M059J (cell line): ENCODE results near the gene ZGRF1. TPM values are rescaled to one million over a fixed set of nuclear protein-coding genes. Genes with fewer than 3 reads are reported as not detected.
"Not testable (repeated sequence)": the region's sequence is repeated elsewhere in the genome, so short reads cannot be mapped to it uniquely, and the experiment has no call there.

ENCODE experiments used
- DNase-seq: peaks from one replicate; pipeline ENCODE4 v3.0.0-alpha.2; 2012; ENCODE audit warnings: low read depth
- total RNA-seq: library from RNA; depleted of rRNA; stranded (reverse); fragments of >200 nt; shearing (Covaris generic); gene quantifications from 2 replicates; pipeline ENCODE4 v1.2.3, GENCODE V29; 2014; rRNA removed

ZGRF1 gene
- total RNA-seq, result 2.2 and 7.1 TPM in 2 replicates

- peak; percentile 97 for DNase-seq
These were observed at the start of gene ZGRF1, which contains the start of gene LARP7 for GRCh38 chr4:112636688-112637551. TSS of gene ZGRF1 (minus strand) at chr4:112636909. CDS start at chr4:112633176, 3,733 bp downstream. TSS of gene LARP7 (plus strand) at chr4:112637143. CDS start at chr4:112644670, 7,527 bp downstream.

GRCh38 chr4:112680996-112681395, 44.3 kb upstream of the ZGRF1 start:
- DNase-seq, result no peak

GRCh38 chr4:112677519-112678091, 40.9 kb upstream of the ZGRF1 start:
- DNase-seq, result no peak

- DNase-seq, result no peak
These were observed 37.7 kb upstream of the ZGRF1 start for GRCh38 chr4:112674376-112674775.

GRCh38 chr4:112673686-112674085, 37.0 kb upstream of the ZGRF1 start:
- DNase-seq, result no peak

GRCh38 chr4:112673076-112673475, 36.4 kb upstream of the ZGRF1 start:
- DNase-seq, result no peak

- no peak for DNase-seq
These were observed 31.4 kb upstream of the ZGRF1 start for GRCh38 chr4:112668131-112668530.

GRCh38 chr4:112664611-112665010, 27.9 kb upstream of the ZGRF1 start:
- DNase-seq, result peak; percentile 24

- not testable (repeated sequence) for DNase-seq
These were observed 19.4 kb upstream of the ZGRF1 start for GRCh38 chr4:112656115-112656514.

GRCh38 chr4:112655270-112655669, 18.6 kb upstream of the ZGRF1 start:
- no peak for DNase-seq

- no peak for DNase-seq
These were observed 15.5 kb upstream of the ZGRF1 start for GRCh38 chr4:112652216-112652615.

GRCh38 chr4:112651641-112652040, 14.9 kb upstream of the ZGRF1 start:
- no peak for DNase-seq

GRCh38 chr4:112650332-112650731, 13.6 kb upstream of the ZGRF1 start:
- DNase-seq, result no peak

GRCh38 chr4:112649055-112649408, 12.3 kb upstream of the ZGRF1 start:
- DNase-seq, result no peak

GRCh38 chr4:112648263-112649054, 11.8 kb upstream of the ZGRF1 start:
- DNase-seq, result no peak

GRCh38 chr4:112647785-112648184, 11.1 kb upstream of the ZGRF1 start:
- DNase-seq, result no peak

- no peak for DNase-seq
These were observed 10.2 kb upstream of the ZGRF1 start for GRCh38 chr4:112646632-112647537.

- DNase-seq, result no peak
These were observed 9.0 kb upstream of the ZGRF1 start for GRCh38 chr4:112645541-112646329.

GRCh38 chr4:112644595-112645535, 8.2 kb upstream of the ZGRF1 start:
- not testable (repeated sequence) for DNase-seq
